HepG2 (cell line): ENCODE data around the gene TNNI2. TPM values are rescaled to one million over a fixed set of nuclear protein-coding genes. Genes with fewer than 3 reads are reported as not detected.

Experiments used
- AGO1 ChIP-seq: fragments of 200-400 bp; formaldehyde crosslinking; IDR thresholded peaks from 2 replicates; pipeline ENCODE4 v1.6.1; 2017; ENCODE audit warnings: mild to moderate bottlenecking, low read depth, low read length, moderate library complexity; ENCODE audit not compliant: poor library complexity, severe bottlenecking
- DMTF1 ChIP-seq: sonication (generic); formaldehyde crosslinking; IDR thresholded peaks from 2 replicates; pipeline ENCODE4 v1.4.0; 2020; ENCODE audit warnings: mild to moderate bottlenecking, missing genetic modification reagents
- FOXP4 ChIP-seq: sonication (generic); formaldehyde crosslinking; IDR thresholded peaks from 2 replicates; pipeline ENCODE4 v1.4.0; 2020; ENCODE audit warnings: missing genetic modification reagents
- KAT7 ChIP-seq: IDR thresholded peaks from 2 replicates; pipeline ENCODE4 v1.6.1; 2018; ENCODE audit warnings: borderline replicate concordance, missing compliant biosample characterization
- KMT2B ChIP-seq: IDR thresholded peaks from 2 replicates; pipeline ENCODE4 v1.6.1; 2016; ENCODE audit warnings: missing genetic modification reagents, missing compliant biosample characterization
- MAZ ChIP-seq, 2 experiments: sonication (generic) in 1 of 2; formaldehyde crosslinking in 1 of 2; IDR thresholded peaks; 2 replicates each; pipeline versions ENCODE4 v1.5.0 to v1.6.1; 2012 to 2020; ENCODE audit warnings: low read depth in 2 of 2, mild to moderate bottlenecking in 2 of 2, borderline replicate concordance in 1 of 2, improper control_type of control experiment in 1 of 2, low read length in 1 of 2, missing genetic modification reagents in 1 of 2, moderate library complexity in 1 of 2
- MYPOP ChIP-seq: sonication (generic); formaldehyde crosslinking; IDR thresholded peaks from 2 replicates; pipeline ENCODE4 v1.8.1; 2023; ENCODE audit warnings: mild to moderate bottlenecking, moderate library complexity, missing genetic modification reagents
- NFIC ChIP-seq: IDR thresholded peaks from 2 replicates; pipeline ENCODE4 v1.6.1; 2012; ENCODE audit warnings: mild to moderate bottlenecking, low read length, inconsistent platforms
- PLRG1 ChIP-seq: fragments of 450-650 bp; conservative IDR thresholded peaks from 2 replicates; pipeline ENCODE4 v1.6.1; 2016
- STAG1 ChIP-seq: sonication (generic); formaldehyde crosslinking; IDR thresholded peaks from 2 replicates; pipeline ENCODE4 v1.4.0; 2020; ENCODE audit warnings: missing genetic modification reagents
- USF2 ChIP-seq, 2 experiments: sonication (generic) in 1 of 2; formaldehyde crosslinking in 1 of 2; IDR thresholded peaks; 2 replicates each; pipeline versions ENCODE4 v1.5.1 to v1.6.1; 2011 to 2020; ENCODE audit warnings: borderline replicate concordance in 1 of 2, low read depth in 1 of 2, low read length in 1 of 2, mild to moderate bottlenecking in 1 of 2, missing genetic modification reagents in 1 of 2, moderate library complexity in 1 of 2
- ZBTB43 ChIP-seq: sonication (generic); formaldehyde crosslinking; conservative IDR thresholded peaks from 2 replicates; pipeline ENCODE4 v1.4.0; 2020; ENCODE audit warnings: missing genetic modification reagents
- ZC3H4 ChIP-seq: sonication (generic); formaldehyde crosslinking; IDR thresholded peaks from 2 replicates; pipeline ENCODE4 v1.4.0; 2020; ENCODE audit warnings: missing genetic modification reagents, borderline replicate concordance
- ZNF331 ChIP-seq: sonication (generic); formaldehyde crosslinking; IDR thresholded peaks from 2 replicates; pipeline ENCODE4 v1.4.0; 2020; ENCODE audit warnings: missing genetic modification reagents
- ZNF335 ChIP-seq: sonication (generic); formaldehyde crosslinking; IDR thresholded peaks from 2 replicates; pipeline ENCODE4 v1.4.0; 2020; ENCODE audit warnings: missing genetic modification reagents
- ZNF446 ChIP-seq: sonication (generic); formaldehyde crosslinking; IDR thresholded peaks from 2 replicates; pipeline ENCODE4 v1.5.0; 2020; ENCODE audit warnings: mild to moderate bottlenecking, missing genetic modification reagents
- ZNF580 ChIP-seq: IDR thresholded peaks from 2 replicates; pipeline ENCODE4 v1.6.1; 2016; ENCODE audit warnings: low read depth, borderline replicate concordance
- ZNF790 ChIP-seq: sonication (generic); formaldehyde crosslinking; IDR thresholded peaks from 2 replicates; pipeline ENCODE4 v1.8.0; 2022; ENCODE audit warnings: missing genetic modification reagents, mild to moderate bottlenecking, borderline replicate concordance
- ZNF891 ChIP-seq: sonication (generic); formaldehyde crosslinking; IDR thresholded peaks from 2 replicates; pipeline ENCODE4 v1.5.0; 2020; ENCODE audit warnings: mild to moderate bottlenecking, missing genetic modification reagents
- polyA plus RNA-seq, 8 experiments: library from polyadenylated mRNA; depleted of rRNA in 3 of 8; stranded (reverse) in 7 of 8; unstranded in 1 of 8; fragments of >200 nt; fragmentation: Illumina TruSeq in 4 of 8; extraction: Trizol in 4 of 8; gene quantifications; 2 replicates each; pipeline versions ENCODE4 v1.2.1 to v1.2.3, GENCODE V29; 2011 to 2016; ENCODE audit warnings: low read depth in 4 of 8, missing spikeins in 1 of 8, mixed read lengths in 1 of 8; ENCODE audit not compliant: insufficient read depth in 1 of 8
- total RNA-seq, 5 experiments: library from RNA; depleted of rRNA; stranded (reverse); fragments of >200 nt; fragmentation: Illumina TruSeq; extraction: Trizol; gene quantifications; 2 replicates each; pipeline ENCODE4 v1.2.3, GENCODE V29; 2016; ENCODE audit warnings: low read depth in 1 of 5

TNNI2 gene
- total and polyA plus RNA-seq, 2 of the 13 experiments (the other 11 are each of a cell fraction or from before 2014, with no cell fraction given), result 7.2 to 12.0 TPM

GRCh38 chr11:1825039-1825740, 13.6 kb upstream of the TNNI2 start (continued):
- TF ChIP-seq STAG1 (CRISPR knock-in tag) (peak; percentile 91), MYPOP (CRISPR knock-in tag) (no peak), ZC3H4 (CRISPR knock-in tag) (no peak), KMT2B (CRISPR knock-in tag) (0 out of 2 replicates have a peak, but pooled peaks have one; percentile 24), ZNF331 (peak; percentile 76), ZNF891 (CRISPR knock-in tag) (peak; percentile 71), AGO1 (no peak), ZNF446 (no peak), ZNF335 (CRISPR knock-in tag) (no peak), NFIC (no peak), FOXP4 (CRISPR knock-in tag) (peak; percentile 22; the same call in 1 of the 2 replicates), USF2 (IDR thresholded peaks at IDR 0.05; ENCODE audit: low read depth, low read length) (no peak), USF2 (CRISPR knock-in tag; IDR thresholded peaks at IDR 0.05; ENCODE audit: borderline replicate concordance) (no peak), KAT7 (CRISPR knock-in tag) (peak; percentile 76; the same call in 1 of the 2 replicates), ZNF580 (0 out of 2 replicates have a peak, but pooled peaks have one; percentile 56), PLRG1 (no peak), ZBTB43 (peak; percentile 47; the same call in 1 of the 2 replicates), ZNF790 (0 out of 2 replicates have a peak, but pooled peaks have one; percentile 61), MAZ (IDR thresholded peaks at IDR 0.05; ENCODE audit: borderline replicate concordance, low read depth, low read length) (peak; percentile 81; the same call in 1 of the 2 replicates), MAZ (CRISPR knock-in tag; IDR thresholded peaks at IDR 0.05; ENCODE audit: low read depth) (peak; percentile 87), DMTF1 (no peak)
